ENCODE data around the gene NGEF.

DNA sequence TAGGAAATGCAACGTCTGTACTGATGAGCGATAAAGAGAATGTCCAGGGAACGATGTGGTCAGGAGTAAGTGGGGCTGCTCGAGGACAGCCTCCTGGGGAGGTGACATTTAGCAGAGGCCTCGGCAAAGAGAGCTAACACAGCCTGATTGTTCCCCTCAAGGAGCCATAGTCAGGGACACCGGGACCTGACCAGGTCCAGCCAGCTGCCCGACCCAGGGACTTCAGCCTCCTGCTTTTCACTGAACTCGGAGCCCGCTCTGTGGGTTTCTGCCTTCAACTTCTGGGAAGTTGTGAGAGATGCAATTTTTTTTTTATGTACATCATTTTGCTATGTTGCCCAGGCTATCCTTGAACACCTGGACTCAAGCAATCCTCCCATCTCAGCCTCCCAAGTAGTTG lies 29.5 kb upstream of the NGEF start:
- TF ChIP-seq, protein P1, sequence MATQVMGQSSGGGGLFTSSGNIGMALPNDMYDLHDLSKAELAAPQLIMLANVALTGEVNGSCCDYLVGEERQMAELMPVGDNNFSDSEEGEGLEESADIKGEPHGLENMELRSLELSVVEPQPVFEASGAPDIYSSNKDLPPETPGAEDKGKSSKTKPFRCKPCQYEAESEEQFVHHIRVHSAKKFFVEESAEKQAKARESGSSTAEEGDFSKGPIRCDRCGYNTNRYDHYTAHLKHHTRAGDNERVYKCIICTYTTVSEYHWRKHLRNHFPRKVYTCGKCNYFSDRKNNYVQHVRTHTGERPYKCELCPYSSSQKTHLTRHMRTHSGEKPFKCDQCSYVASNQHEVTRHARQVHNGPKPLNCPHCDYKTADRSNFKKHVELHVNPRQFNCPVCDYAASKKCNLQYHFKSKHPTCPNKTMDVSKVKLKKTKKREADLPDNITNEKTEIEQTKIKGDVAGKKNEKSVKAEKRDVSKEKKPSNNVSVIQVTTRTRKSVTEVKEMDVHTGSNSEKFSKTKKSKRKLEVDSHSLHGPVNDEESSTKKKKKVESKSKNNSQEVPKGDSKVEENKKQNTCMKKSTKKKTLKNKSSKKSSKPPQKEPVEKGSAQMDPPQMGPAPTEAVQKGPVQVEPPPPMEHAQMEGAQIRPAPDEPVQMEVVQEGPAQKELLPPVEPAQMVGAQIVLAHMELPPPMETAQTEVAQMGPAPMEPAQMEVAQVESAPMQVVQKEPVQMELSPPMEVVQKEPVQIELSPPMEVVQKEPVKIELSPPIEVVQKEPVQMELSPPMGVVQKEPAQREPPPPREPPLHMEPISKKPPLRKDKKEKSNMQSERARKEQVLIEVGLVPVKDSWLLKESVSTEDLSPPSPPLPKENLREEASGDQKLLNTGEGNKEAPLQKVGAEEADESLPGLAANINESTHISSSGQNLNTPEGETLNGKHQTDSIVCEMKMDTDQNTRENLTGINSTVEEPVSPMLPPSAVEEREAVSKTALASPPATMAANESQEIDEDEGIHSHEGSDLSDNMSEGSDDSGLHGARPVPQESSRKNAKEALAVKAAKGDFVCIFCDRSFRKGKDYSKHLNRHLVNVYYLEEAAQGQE (IDR thresholded peaks at IDR 0.05; ENCODE audit: low read depth) = no peak
- no peak for TF ChIP-seq CREB1 (IDR thresholded peaks at IDR 0.05; ENCODE audit: low read depth)
- no peak for TF ChIP-seq EP300 (IDR thresholded peaks at IDR 0.05; ENCODE audit: borderline replicate concordance)
- TF ChIP-seq, protein P2, sequence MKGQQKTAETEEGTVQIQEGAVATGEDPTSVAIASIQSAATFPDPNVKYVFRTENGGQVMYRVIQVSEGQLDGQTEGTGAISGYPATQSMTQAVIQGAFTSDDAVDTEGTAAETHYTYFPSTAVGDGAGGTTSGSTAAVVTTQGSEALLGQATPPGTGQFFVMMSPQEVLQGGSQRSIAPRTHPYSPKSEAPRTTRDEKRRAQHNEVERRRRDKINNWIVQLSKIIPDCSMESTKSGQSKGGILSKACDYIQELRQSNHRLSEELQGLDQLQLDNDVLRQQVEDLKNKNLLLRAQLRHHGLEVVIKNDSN (IDR thresholded peaks at IDR 0.05) = no peak
- TF ChIP-seq CEBPB (IDR thresholded peaks at IDR 0.05) = no peak
- TF ChIP-seq, protein P3, sequence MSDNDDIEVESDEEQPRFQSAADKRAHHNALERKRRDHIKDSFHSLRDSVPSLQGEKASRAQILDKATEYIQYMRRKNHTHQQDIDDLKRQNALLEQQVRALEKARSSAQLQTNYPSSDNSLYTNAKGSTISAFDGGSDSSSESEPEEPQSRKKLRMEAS (IDR thresholded peaks at IDR 0.05) = no peak
